GM21390 (cell line): Measurements from ENCODE around the gene RTN4IP1.
A peak's percentile ranks its signal among the peaks of the same experiment; 100 is the strongest.

Source experiments
- ATAC-seq: cut with Tn5 transposase; IDR thresholded peaks from one replicate; pipeline ENCODE4 v1.9.1; 2021; ENCODE audit not compliant: unreplicated experiment

RTN4IP1 gene

GRCh38 chr6:106547601-106548453 is 81.5 kb downstream of the RTN4IP1 start:
- ATAC-seq = no peak

- ATAC-seq = no peak
Observed at GRCh38 chr6:106546691-106547414, 82.4 kb downstream of the RTN4IP1 start.

DNA sequence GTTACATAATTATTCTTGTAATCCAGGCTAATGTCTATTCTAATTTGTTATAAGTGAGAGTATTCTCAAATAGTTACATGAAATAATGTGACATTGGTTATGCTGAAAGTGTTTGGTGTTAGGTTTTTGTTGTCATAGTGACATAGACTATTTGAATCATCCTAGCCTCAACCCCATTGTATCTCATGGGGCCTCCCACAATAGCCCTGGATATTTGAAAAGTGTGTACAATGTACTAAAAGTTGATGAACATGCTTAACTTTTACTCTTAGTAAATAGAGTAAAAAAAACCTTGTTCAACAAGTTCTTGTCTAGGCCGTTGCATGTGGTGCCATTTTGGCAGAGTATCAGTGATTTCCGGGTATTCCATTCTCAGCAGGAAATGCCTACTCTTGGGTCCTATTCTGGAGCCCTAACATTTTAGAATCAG is 83.0 kb downstream of the RTN4IP1 start:
- no peak for ATAC-seq

- no peak for ATAC-seq
Observed at GRCh38 chr6:106540907-106541306, 88.4 kb downstream of the RTN4IP1 start.

DNA sequence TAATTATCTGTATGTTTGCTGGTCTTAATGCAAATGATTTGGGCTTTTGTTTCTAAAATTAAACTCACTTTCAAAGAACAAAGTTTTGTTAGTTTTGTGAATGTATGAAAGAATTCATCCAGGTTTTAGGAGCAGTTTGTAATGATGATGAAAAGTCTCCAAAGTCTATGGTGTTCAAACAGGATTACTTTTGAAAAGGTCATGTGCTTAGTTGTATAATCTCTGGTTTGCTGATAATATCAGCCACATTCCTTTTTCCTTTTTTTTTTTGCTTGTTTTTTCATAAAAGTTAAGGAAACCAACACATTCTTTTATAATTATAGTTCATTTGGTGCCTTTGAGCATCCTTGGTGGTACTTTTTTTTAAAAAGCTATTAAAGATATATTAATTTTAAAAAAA is 88.9 kb downstream of the RTN4IP1 start:
- no peak for ATAC-seq

DNA sequence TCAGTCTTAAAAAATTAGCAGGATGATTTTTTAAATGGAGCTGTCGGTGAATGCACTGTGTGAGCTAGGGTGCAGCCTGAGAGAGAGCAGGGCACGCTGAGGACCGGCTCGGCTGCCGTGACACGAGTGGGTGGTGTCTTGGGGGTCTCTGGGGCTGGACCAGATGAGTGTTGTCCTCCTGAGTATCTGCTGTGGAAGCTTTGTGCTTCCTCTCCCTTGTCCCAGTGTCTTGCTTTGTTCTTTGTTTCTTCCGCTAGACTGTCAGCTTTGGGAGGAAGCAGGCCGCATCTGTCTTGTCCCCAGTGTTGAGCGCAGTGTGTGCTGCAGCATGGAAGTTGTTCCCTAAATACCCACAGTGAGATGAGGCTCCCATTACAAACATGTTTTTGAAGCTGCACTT is 89.4 kb downstream of the RTN4IP1 start:
- no peak for ATAC-seq

DNA sequence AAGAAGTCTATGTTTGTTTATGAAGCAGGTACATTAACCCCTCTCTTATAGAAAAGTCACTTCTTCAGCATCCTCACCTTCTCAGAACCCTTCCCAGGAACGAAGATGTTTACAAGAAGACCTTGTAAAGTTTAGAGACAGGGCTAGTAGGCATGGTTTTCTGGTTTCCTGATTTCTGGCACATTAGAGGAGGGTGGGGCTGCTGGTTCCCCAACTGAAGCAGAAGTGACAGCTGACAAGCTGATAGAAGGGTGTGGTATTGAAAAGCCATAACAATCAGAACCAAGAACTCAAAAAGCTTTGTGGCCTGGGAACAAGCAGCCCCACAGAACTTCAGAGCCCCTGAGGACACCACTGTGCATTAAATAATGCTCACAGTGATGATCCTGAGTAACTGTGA is 91.2 kb downstream of the RTN4IP1 start:
- ATAC-seq = no peak

GRCh38 chr6:106537662-106538061 is 91.6 kb downstream of the RTN4IP1 start:
- no peak for ATAC-seq

GRCh38 chr6:106536851-106537250 is 92.4 kb downstream of the RTN4IP1 start:
- no peak for ATAC-seq

GRCh38 chr6:106536357-106536756 is 92.9 kb downstream of the RTN4IP1 start:
- ATAC-seq = no peak

DNA sequence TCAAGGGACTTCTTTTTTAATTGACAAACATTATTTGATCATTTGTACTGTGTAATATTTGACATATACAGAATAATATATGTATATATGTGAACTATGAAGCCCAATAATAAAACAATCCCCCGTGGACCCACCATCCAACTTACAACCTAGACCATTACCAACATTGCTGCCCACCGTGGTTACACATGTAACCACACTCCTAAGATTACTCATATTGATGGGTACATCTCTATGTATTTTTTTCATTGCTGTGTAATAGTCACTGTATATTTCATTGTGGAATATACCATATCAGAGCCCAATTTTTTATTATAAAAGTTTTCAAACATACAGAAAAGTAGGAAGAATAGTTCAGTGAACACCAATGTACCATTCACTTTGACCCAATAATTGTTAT is 94.3 kb downstream of the RTN4IP1 start:
- peak; percentile 17 for ATAC-seq

DNA sequence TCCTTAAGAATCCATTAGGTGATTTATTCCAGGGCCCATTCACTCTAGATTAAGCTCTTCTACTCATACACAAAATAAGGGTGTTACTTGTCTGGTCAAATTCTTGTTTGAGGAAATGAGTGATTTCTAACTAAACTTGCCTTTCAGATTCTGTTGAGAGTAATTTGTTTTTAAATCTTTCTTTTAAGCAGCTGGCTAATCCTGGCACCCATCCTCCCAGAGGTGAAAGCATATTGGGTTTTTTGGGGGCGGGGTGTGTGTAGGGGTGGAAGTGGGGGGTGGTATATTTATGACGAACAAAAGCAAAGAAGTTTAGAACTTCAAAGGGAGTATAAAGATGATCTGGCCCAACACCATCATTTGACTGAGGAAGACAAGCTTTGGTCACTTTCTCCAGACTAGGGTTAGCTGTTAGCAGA is 94.7 kb downstream of the RTN4IP1 start:
- peak; percentile 54 for ATAC-seq

DNA sequence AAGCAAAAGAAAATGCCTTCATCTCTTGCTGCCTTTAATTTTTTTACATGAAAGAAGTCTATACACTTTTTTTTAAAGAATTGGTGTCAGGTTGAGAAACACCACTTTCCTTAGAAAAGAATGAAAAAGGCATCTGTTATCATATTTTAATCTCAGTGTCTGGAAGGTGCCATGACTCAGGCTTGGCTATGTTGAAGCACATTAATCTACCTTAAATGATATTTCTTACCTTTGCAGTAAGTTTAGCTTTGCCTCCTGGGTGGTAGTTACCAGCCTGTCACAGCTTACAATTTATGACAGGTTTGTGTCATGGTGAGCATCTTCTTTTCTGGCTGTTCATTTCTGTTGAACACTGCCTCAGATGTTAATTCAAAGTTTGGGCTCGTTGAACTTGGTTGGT is 95.3 kb downstream of the RTN4IP1 start:
- ATAC-seq = no peak

- no peak for ATAC-seq
Observed at GRCh38 chr6:106533054-106533453, 96.2 kb downstream of the RTN4IP1 start.

GRCh38 chr6:106530502-106530901 is 98.8 kb downstream of the RTN4IP1 start:
- ATAC-seq = no peak

DNA sequence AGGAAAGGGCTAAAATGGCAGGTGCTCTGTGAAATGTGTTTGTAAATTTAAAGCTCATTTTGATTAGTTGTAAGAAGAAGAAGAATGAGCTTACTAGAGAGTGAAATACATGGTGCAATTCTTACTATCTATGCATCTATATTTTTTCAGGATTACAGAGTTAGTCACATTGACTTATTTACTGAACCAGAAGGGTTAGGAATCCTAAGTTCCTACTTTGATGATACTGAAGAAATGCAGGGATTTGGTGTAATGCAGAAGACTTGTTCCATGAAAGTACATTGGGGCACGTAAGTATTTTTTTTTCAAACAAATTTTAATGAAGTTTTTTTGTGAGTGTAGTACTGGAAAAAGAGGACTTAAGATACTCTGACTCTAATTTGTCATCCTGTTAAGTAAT is 99.3 kb downstream of the RTN4IP1 start:
- ATAC-seq = no peak

DNA sequence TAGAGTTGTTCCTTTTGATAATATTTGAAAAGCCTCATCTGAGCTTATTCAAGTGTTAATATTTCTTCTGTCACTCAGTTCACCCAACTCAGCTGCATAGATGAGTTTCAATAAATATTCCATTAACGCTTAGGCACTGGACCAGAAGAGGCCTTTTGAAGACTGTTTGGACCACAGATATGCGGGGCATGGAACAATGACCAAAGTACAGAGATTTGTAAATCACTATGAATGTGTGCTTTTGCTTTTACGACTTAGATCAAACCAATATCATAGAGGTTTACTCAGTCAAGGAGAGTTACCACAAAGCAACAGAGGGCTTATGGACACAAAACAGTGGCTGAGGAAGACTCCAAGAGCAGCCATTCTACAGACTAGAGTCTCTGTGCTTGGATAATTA is 99.9 kb downstream of the RTN4IP1 start:
- ATAC-seq = no peak

DNA sequence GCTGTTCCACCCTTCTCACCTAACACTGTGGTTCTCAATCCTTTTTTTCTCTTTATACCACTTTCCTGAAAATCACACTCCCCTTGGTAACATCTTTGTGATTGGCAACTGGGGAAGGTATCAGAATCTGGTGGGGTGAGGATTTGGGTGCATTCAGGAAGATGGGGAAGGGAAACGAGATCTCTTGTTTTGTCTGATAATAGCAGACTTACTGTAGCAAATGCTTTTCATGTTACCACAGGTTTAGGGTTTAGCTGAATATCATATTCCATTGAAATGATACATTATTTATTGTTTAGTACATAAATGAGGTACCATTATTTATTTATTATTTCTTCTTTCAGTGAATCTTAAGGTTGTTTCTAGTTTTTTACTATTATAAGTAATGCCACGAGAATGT is 100.8 kb downstream of the RTN4IP1 start:
- no peak for ATAC-seq

DNA sequence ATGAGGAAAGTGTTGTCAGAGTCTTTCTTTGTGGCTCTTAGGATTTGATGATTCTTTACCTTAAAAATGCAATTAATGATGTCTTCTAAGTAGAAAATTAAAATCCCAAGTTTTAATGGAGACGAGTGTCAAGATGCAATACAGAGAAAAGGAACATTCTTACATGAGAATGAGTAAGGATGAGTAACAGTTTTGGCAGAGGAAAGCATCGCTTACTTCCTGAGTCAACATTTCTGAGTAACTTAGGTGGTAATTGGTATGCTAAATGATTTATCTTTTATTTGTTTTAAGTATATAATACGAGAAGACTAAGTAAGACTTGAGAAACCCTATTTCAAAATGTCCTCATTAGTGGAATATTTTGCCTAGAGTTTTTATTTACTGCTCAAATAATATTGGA is 101.3 kb downstream of the RTN4IP1 start:
- no peak for ATAC-seq

- ATAC-seq = no peak
Observed at GRCh38 chr6:106527117-106527516, 102.2 kb downstream of the RTN4IP1 start.

- no peak for ATAC-seq
Observed at GRCh38 chr6:106525882-106526275, 103.4 kb downstream of the RTN4IP1 start.
